Neural progenitor cell (in vitro differentiated cells): ENCODE results near the gene GSX2. TPM values are rescaled to one million over a fixed set of nuclear protein-coding genes. Genes with fewer than 3 reads are reported as not detected.

ENCODE experiments used
- DNase-seq: peaks from one replicate; pipeline ENCODE4 v3.0.0-alpha.2; 2016; ENCODE audit warnings: low spot score
- H2AFZ ChIP-seq: fragments of 200-600 bp; sonication (generic); replicated peaks from 2 replicates; pipeline ENCODE4 v1.6.1; 2016; ENCODE audit warnings: antibody characterized with exemption
- H3F3A ChIP-seq: fragments of 200-600 bp; sonication (generic); 2 replicates; pipeline ENCODE4 v1.6.1; 2016; ENCODE audit warnings: antibody characterized with exemption, low read depth
- H3K27ac ChIP-seq: fragments of 200-600 bp; sonication (generic); 2 replicates; pipeline ENCODE4 v1.5.1; 2016; ENCODE audit warnings: mild to moderate bottlenecking
- H3K27me3 ChIP-seq: fragments of 200-600 bp; sonication (generic); 2 replicates; pipeline ENCODE4 v1.6.1; 2016; ENCODE audit warnings: mild to moderate bottlenecking, moderate library complexity
- H3K36me3 ChIP-seq: fragments of 200-600 bp; sonication (generic); 2 replicates; pipeline ENCODE4 v1.5.1; 2016
- H3K4me1 ChIP-seq: fragments of 200-600 bp; sonication (generic); 2 replicates; pipeline ENCODE4 v1.6.1; 2016; ENCODE audit warnings: mixed run types
- H3K4me2 ChIP-seq: fragments of 200-600 bp; sonication (generic); 2 replicates; pipeline ENCODE4 v1.6.1; 2016
- H3K4me3 ChIP-seq: fragments of 200-600 bp; sonication (generic); 2 replicates; pipeline ENCODE4 v1.5.1; 2016
- H3K79me2 ChIP-seq: fragments of 200-600 bp; sonication (generic); 2 replicates; pipeline ENCODE4 v1.6.1; 2016; ENCODE audit warnings: low read depth
- H3K9ac ChIP-seq: fragments of 200-600 bp; sonication (generic); 2 replicates; pipeline ENCODE4 v1.6.1; 2016
- H3K9me3 ChIP-seq: fragments of 200-600 bp; sonication (generic); 2 replicates; pipeline ENCODE4 v1.5.1; 2016; ENCODE audit warnings: low read depth
- H4K20me1 ChIP-seq: fragments of 200-600 bp; sonication (generic); 2 replicates; pipeline ENCODE4 v1.6.1; 2016; ENCODE audit warnings: low read depth
- H3K27ac Mint-ChIP-seq: 3 replicates; pipeline ENCODE4 v1.8.0; 2021; ENCODE audit warnings: mixed read lengths
- H3K27me3 Mint-ChIP-seq: 2 replicates; pipeline ENCODE4 v1.8.0; 2022; ENCODE audit warnings: low read depth, mild to moderate bottlenecking, inconsistent platforms, moderate library complexity, mixed read lengths; ENCODE audit not compliant: insufficient read depth
- H3K36me3 Mint-ChIP-seq: 3 replicates; pipeline ENCODE4 v1.8.0; 2021; ENCODE audit warnings: mixed read lengths
- H3K4me1 Mint-ChIP-seq: 3 replicates; pipeline ENCODE4 v1.8.0; 2021; ENCODE audit warnings: mixed read lengths
- H3K4me3 Mint-ChIP-seq: 3 replicates; pipeline ENCODE4 v1.8.0; 2021; ENCODE audit warnings: mild to moderate bottlenecking, moderate library complexity, mixed read lengths
- H3K9me3 Mint-ChIP-seq: 3 replicates; pipeline ENCODE4 v1.8.0; 2020; ENCODE audit warnings: mixed read lengths
- CTCF ChIP-seq: fragments of 200-600 bp; sonication (generic); IDR thresholded peaks from 2 replicates; pipeline ENCODE4 v1.5.1; 2017; ENCODE audit warnings: antibody characterized with exemption, mild to moderate bottlenecking
- EZH2 ChIP-seq: fragments of 200-600 bp; sonication (generic); IDR thresholded peaks from 2 replicates; pipeline ENCODE4 v1.6.1; 2017; ENCODE audit warnings: antibody characterized with exemption, mild to moderate bottlenecking, moderate library complexity
- EZH2phosphoT487 ChIP-seq: fragments of 200-600 bp; sonication (generic); IDR thresholded peaks from 2 replicates; pipeline ENCODE4 v1.6.1; 2017; ENCODE audit warnings: antibody characterized with exemption
- total RNA-seq: library from RNA; depleted of rRNA; stranded (reverse); fragments of >200 nt; gene quantifications from 2 replicates; pipeline ENCODE4 v1.2.3, GENCODE V29; 2015; ENCODE audit warnings: low replicate concordance

The GSX2 gene
- total RNA-seq, 1 donor from 2014 or later, result not detected

- Mint-ChIP-seq H3K4me1 (peaks cover 57% of the 10 kb centered on the region), H3K27me3 (peaks cover 93% of the 10 kb centered on the region), H3K4me3 (no peak overlapping the region), H3K36me3 (no peaks in the 10 kb centered on the region), H3K9me3 (no peaks in the 10 kb centered on the region), H3K27ac (no peak overlapping the region)
- Histone ChIP-seq H3K27me3 (peaks cover 100% of the 10 kb centered on the region), H3K9me3 (no peaks in the 10 kb centered on the region), H3K4me2 (no peak overlapping the region), H3K9ac (no peak overlapping the region), H4K20me1 (peaks cover 98% of the 10 kb centered on the region), H2AFZ (no peak overlapping the region), H3K36me3 (no peaks in the 10 kb centered on the region), H3K4me3 (no peak overlapping the region), H3F3A (peaks cover 52% of the 10 kb centered on the region), H3K27ac (no peak overlapping the region), H3K4me1 (peaks cover 64% of the 10 kb centered on the region), H3K79me2 (no peaks in the 10 kb centered on the region)
- peak; percentile 65 for DNase-seq
- TF ChIP-seq CTCF (no peak), EZH2 (no peak), EZH2phosphoT487 (no peak)
Measured at GRCh38 chr4:54098375-54098774, 1.6 kb upstream of the GSX2 start.

GRCh38 chr4:54099287-54099747, 646 bp upstream of the GSX2 start:
- Mint-ChIP-seq H3K4me1 (peaks cover 53% of the 10 kb centered on the region), H3K27me3 (peaks cover 92% of the 10 kb centered on the region), H3K36me3 (no peaks in the 10 kb centered on the region), H3K27ac (no peak overlapping the region), H3K4me3 (peak overlapping the region; percentile 77), H3K9me3 (no peaks in the 10 kb centered on the region)
- Histone ChIP-seq H2AFZ (no peak overlapping the region), H3K4me1 (peaks cover 71% of the 10 kb centered on the region), H3K9ac (no peak overlapping the region), H3K79me2 (no peaks in the 10 kb centered on the region), H3F3A (peaks cover 52% of the 10 kb centered on the region), H3K27me3 (peaks cover 100% of the 10 kb centered on the region), H3K36me3 (no peaks in the 10 kb centered on the region), H3K4me3 (peak overlapping the region; percentile 34), H3K27ac (no peak overlapping the region), H3K9me3 (no peaks in the 10 kb centered on the region), H3K4me2 (peak overlapping the region; percentile 76), H4K20me1 (peaks cover 97% of the 10 kb centered on the region)
- TF ChIP-seq CTCF, result no peak
- no peak for TF ChIP-seq EZH2
- TF ChIP-seq EZH2phosphoT487, result no peak
- no peak for DNase-seq

GRCh38 chr4:54100595-54101189, 729 bp downstream of the GSX2 start:
- Mint-ChIP-seq H3K9me3 (no peaks in the 10 kb centered on the region), H3K36me3 (no peaks in the 10 kb centered on the region), H3K27ac (no peak overlapping the region), H3K4me3 (peak overlapping the region; percentile 72), H3K27me3 (peaks cover 92% of the 10 kb centered on the region), H3K4me1 (peaks cover 42% of the 10 kb centered on the region)
- no peak overlapping the region for H3K9ac ChIP-seq
- H3K27me3 ChIP-seq, result peaks cover 100% of the 10 kb centered on the region
- H3K4me2 ChIP-seq, result peak overlapping the region; percentile 76
- H3K79me2 ChIP-seq, result no peaks in the 10 kb centered on the region
- no peaks in the 10 kb centered on the region for H3K36me3 ChIP-seq
- no peak overlapping the region for H2AFZ ChIP-seq
- no peak for TF ChIP-seq CTCF
- TF ChIP-seq EZH2phosphoT487, result peak; percentile 75
- peak; percentile 92 for TF ChIP-seq EZH2
- no peaks in the 10 kb centered on the region for H3K9me3 ChIP-seq
- peak; percentile 40 for DNase-seq
- no peak overlapping the region for H3K27ac ChIP-seq
- H3K4me3 ChIP-seq, result peak overlapping the region; percentile 34
- peaks cover 96% of the 10 kb centered on the region for H4K20me1 ChIP-seq
- H3F3A ChIP-seq, result peaks cover 43% of the 10 kb centered on the region
- H3K4me1 ChIP-seq, result peaks cover 68% of the 10 kb centered on the region
